ENCODE measurements around the gene GPR139.

GPR139 gene

DNA sequence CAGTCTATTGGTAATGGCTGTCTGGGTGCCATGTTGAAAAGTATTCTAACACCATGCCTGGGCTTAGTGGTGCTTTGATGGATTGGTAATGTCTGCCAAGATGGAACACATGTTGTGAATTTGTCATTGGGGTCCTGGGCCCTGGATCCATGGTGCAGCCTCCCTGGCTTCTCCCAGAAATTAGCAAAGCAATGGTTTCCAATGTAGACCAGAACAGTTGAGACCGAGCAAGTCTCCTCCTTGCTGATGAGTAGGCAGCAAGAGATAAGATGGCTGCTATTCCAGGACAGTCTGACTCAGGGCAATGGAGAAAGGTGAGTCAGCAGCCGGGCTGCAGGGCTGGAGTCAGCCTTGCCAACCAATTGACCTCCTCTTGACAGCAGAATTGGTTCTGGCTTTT is 30.8 kb downstream of the GPR139 start:
- no peak overlapping the region for H3K4me3 ChIP-seq (ENCODE audit: low read depth, low read length)
- TF ChIP-seq CTCF (IDR thresholded peaks at IDR 0.05; ENCODE audit: control insufficient read depth, extremely low read depth, insufficient read depth), result no peak
- no peak for DNase-seq (ENCODE audit: low read depth)

DNA sequence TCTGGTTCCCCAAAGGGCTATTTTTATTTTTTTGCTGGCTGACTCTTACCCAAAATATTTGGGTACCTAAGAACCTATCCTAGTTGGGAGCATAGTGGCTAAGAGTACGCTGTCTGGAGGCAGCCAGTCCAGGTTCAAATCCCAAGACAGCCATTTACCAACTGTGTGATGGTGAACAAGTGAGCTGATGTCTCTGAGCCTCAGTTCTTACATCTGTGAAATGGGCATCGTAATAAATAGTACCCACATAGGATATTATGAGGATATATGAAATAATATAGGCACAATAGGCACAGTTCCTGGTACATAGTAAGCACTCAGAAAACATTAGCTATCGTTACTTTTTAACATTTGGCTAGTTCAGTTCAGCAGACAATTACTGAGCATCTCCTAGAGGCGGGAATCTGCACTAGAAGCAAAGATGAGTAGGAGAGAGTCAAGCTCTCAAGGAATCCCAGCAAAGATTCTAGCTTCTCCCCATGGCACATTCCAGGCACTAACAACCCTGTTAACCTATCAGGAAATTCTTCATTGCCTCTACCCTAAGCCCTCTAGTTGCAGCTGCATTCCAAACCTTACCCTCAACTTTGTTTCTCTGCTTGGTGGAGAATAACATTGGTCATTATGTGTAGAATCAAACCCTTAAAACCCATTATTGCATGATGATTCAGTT is 31.6 kb downstream of the GPR139 start:
- DNase-seq (ENCODE audit: low read depth), result no peak
- TF ChIP-seq CTCF (IDR thresholded peaks at IDR 0.05; ENCODE audit: control insufficient read depth, extremely low read depth, insufficient read depth), result no peak

DNA sequence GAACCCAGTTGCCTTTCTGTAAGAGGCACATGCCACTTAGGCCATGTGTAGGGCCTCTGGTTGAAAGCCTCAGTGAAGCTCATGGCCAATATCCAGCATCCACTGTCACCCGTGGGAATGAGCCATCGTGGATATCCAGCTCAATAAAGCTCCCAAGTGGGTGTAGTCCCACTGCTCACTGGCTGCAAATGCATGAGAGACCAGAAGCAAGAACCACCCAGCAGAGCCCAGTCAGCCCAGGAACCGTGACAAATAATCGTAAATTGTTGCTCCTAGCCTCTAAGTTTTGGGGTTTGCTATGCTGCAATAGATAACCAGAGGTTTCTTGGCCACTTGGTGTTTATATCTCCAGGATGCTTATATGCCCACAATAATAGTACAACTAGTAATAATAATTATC is 33.7 kb downstream of the GPR139 start:
- H3K4me3 ChIP-seq (ENCODE audit: low read depth, low read length), result no peak overlapping the region
- TF ChIP-seq CTCF (IDR thresholded peaks at IDR 0.05; ENCODE audit: control insufficient read depth, extremely low read depth, insufficient read depth), result no peak
- DNase-seq (ENCODE audit: low read depth), result no peak

More for the DNA sequence above, 31.6 kb downstream of the GPR139 start:
- H3K4me3 ChIP-seq (ENCODE audit: low read depth, low read length), result no peak overlapping the region

GRCh38 chr16:20029611-20030010 is 44.1 kb downstream of the GPR139 start:
- H3K4me3 ChIP-seq (ENCODE audit: low read depth, low read length), result no peak overlapping the region
- TF ChIP-seq CTCF (IDR thresholded peaks at IDR 0.05; ENCODE audit: control insufficient read depth, extremely low read depth, insufficient read depth), result no peak
- no peak for DNase-seq (ENCODE audit: low read depth)

GRCh38 chr16:20026361-20027072 is 47.2 kb downstream of the GPR139 start:
- TF ChIP-seq CTCF (IDR thresholded peaks at IDR 0.05; ENCODE audit: control insufficient read depth, extremely low read depth, insufficient read depth), result no peak
- DNase-seq (ENCODE audit: low read depth), result no peak
- H3K4me3 ChIP-seq (ENCODE audit: low read depth, low read length), result no peak overlapping the region

DNA sequence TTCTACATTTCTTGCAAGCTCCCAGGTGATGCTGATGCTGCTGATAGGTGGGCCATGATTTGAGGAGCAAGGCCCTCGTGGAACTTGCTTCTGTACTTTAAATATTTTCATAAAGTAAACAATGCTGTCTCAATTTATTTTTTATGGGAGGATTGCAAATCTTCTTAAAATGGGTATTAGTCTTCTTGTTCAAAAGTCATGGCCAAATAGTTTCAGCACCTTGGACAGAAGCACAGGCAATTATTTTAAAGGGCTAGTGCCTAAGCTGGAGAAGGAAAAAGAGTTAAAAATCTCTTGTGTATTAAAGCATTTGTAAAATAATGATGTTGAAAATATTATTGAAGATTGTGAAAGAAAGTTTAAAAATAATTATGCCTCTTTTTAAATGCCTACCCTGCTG is 50.5 kb downstream of the GPR139 start:
- no peak overlapping the region for H3K4me3 ChIP-seq (ENCODE audit: low read depth, low read length)
- DNase-seq (ENCODE audit: low read depth), result peak; percentile 15
- TF ChIP-seq CTCF (IDR thresholded peaks at IDR 0.05; ENCODE audit: control insufficient read depth, extremely low read depth, insufficient read depth), result no peak

Measured in LNCaP clone FGC (cell line).